ENCODE data around the gene KAT2A. TPM values are rescaled to one million over a fixed set of nuclear protein-coding genes. Genes with fewer than 3 reads are reported as not detected.

The KAT2A gene
- total RNA-seq, 1 experiment from 2014 or later: 41.2 TPM

DNA sequence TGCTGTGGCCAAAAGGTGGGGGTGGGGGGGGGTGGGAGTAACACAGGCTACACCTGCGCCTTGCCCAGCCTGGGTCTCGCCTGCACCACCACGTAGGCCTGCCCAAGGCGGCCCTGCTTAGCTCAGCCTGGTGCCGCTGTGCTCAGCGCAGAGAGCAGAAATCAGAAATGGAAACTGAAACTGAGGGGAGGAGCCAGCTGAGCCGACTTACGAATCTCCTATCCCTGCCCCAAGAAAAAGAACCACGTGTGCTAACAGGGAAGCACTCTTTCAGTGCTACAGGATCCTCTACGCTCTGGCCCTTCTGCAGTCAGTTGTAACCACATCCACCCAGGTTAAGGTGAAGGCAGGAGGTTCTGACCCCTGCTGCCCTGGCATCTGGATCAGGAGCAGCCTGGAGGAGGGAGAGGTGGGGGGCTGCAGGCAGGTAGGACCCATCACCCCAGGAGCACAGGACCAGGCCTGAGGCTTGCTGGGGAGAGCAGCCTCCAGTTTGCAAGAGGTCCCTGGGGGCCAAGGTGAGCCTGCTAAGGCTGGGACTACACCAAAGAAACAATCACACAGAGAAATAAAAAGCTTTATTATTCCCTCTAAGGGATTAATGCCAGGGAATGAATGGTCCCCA lies 8.5 kb downstream of the KAT2A start, which contains the start of gene DHX58:
Gene DHX58 (minus strand): TSS at position 163 of the 625 bp plus-strand sequence. CDS start 822 bp downstream, outside the sequence.
- DNase-seq (ENCODE audit: low read depth, low spot score) (no peak), ATAC-seq (no peak)
- Histone ChIP-seq H3K4me3 (replicated peaks in 1 of 2; ENCODE audit: low read depth in 1 of 2, low read length in 2 of 2) (no peak within 1 kb of the TSS), H3K9me3 (ENCODE audit: control insufficient read depth in 1 of 2, insufficient read depth in 1 of 2, low read depth in 1 of 2, low read length in 2 of 2) (no peaks in the 10 kb centered on the region), H4K20me1 (ENCODE audit: insufficient read depth) (no peaks in the 10 kb centered on the region), H3K27me3 (ENCODE audit: insufficient read depth, low read length) (no peaks in the 10 kb centered on the region), H3K4me2 (ENCODE audit: low read length) (no peak within 1 kb of the TSS), H3K27ac (ENCODE audit: low read depth, low read length) (no peak within 1 kb of the TSS), H3K79me2 (ENCODE audit: insufficient read depth, low read length) (no peaks in the 10 kb centered on the region), H3K4me1 (ENCODE audit: control insufficient read depth in 1 of 2, insufficient read depth in 2 of 2, low read length in 2 of 2) (peaks cover 4 to 7% of the 10 kb centered on the region in 2 experiments; a peak in 3 of 4 replicates), H3K9me2 (ENCODE audit: insufficient read depth) (no peaks in the 10 kb centered on the region), H2AFZ (ENCODE audit: low read depth, low read length, poor library complexity, severe bottlenecking) (no peak within 1 kb of the TSS), H3K9ac (ENCODE audit: low read length) (no peak within 1 kb of the TSS), H3K36me3 (ENCODE audit: control insufficient read depth in 1 of 2, insufficient read depth in 2 of 2, low read length in 2 of 2) (peaks cover 3 to 11% of the 10 kb centered on the region in 2 experiments)
- BruUV-seq (replicated peaks): no TSS peak
- CTCF ChIA-PET: interaction anchor here (0.6 to 1.9 kb wide), 4 partner anchors 11 to 147 kb away, joined by 3 to 5 read pairs (median 3); no protein-coding TSS in a partner anchor
- TF ChIP-seq EGR1 (IDR thresholded peaks at IDR 0.05; ENCODE audit: low read depth) (no peak), SIN3A (IDR thresholded peaks at IDR 0.05; ENCODE audit: low read depth) (no peak), EZH2phosphoT487 (IDR thresholded peaks at IDR 0.05; ENCODE audit: borderline replicate concordance) (no peak), ZNF274 (IDR thresholded peaks at IDR 0.05; ENCODE audit: low read depth, low read length) (no peak), JUND (IDR thresholded peaks at IDR 0.05) (no peak), FOSL1 (IDR thresholded peaks at IDR 0.05; ENCODE audit: low read depth) (no peak), CEBPB (IDR thresholded peaks at IDR 0.05; ENCODE audit: low read depth) (no peak), YY1 (IDR thresholded peaks at IDR 0.05; ENCODE audit: extremely low read depth, insufficient replicate concordance, low read depth, low read length) (no peak), POLR2AphosphoS5 (IDR thresholded peaks at IDR 0.05; ENCODE audit: low read depth, low read length) (no peak), POLR2A (IDR thresholded peaks at IDR 0.05; ENCODE audit: borderline replicate concordance, extremely low read depth, insufficient read depth, insufficient read length) (no peak), RAD21 (IDR thresholded peaks at IDR 0.05; ENCODE audit: low read depth) (no peak), ZFX (IDR thresholded peaks at IDR 0.05) (no peak), SRF (IDR thresholded peaks at IDR 0.05; ENCODE audit: low read depth) (no peak), SP1 (IDR thresholded peaks at IDR 0.05; ENCODE audit: low read depth) (no peak)
- TF ChIP-seq, protein P1, sequence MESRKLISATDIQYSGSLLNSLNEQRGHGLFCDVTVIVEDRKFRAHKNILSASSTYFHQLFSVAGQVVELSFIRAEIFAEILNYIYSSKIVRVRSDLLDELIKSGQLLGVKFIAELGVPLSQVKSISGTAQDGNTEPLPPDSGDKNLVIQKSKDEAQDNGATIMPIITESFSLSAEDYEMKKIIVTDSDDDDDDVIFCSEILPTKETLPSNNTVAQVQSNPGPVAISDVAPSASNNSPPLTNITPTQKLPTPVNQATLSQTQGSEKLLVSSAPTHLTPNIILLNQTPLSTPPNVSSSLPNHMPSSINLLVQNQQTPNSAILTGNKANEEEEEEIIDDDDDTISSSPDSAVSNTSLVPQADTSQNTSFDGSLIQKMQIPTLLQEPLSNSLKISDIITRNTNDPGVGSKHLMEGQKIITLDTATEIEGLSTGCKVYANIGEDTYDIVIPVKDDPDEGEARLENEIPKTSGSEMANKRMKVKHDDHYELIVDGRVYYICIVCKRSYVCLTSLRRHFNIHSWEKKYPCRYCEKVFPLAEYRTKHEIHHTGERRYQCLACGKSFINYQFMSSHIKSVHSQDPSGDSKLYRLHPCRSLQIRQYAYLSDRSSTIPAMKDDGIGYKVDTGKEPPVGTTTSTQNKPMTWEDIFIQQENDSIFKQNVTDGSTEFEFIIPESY (IDR thresholded peaks at IDR 0.05; ENCODE audit: extremely low read depth, insufficient replicate concordance, low read length): no peak
- TF ChIP-seq, protein P2, sequence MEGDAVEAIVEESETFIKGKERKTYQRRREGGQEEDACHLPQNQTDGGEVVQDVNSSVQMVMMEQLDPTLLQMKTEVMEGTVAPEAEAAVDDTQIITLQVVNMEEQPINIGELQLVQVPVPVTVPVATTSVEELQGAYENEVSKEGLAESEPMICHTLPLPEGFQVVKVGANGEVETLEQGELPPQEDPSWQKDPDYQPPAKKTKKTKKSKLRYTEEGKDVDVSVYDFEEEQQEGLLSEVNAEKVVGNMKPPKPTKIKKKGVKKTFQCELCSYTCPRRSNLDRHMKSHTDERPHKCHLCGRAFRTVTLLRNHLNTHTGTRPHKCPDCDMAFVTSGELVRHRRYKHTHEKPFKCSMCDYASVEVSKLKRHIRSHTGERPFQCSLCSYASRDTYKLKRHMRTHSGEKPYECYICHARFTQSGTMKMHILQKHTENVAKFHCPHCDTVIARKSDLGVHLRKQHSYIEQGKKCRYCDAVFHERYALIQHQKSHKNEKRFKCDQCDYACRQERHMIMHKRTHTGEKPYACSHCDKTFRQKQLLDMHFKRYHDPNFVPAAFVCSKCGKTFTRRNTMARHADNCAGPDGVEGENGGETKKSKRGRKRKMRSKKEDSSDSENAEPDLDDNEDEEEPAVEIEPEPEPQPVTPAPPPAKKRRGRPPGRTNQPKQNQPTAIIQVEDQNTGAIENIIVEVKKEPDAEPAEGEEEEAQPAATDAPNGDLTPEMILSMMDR (IDR thresholded peaks at IDR 0.05 in 2 of 3, conservative IDR thresholded peaks at IDR 0.05 in 1 of 3; ENCODE audit: borderline replicate concordance in 1 of 3, insufficient read depth in 1 of 3, low read depth in 2 of 3, low read length in 2 of 3): no peak
- TF ChIP-seq, protein P3, sequence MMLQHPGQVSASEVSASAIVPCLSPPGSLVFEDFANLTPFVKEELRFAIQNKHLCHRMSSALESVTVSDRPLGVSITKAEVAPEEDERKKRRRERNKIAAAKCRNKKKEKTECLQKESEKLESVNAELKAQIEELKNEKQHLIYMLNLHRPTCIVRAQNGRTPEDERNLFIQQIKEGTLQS (IDR thresholded peaks at IDR 0.05): no peak
- RAD21 ChIA-PET (ENCODE audit: low non-redundant PET in 1 of 2, low total read pairs in 2 of 2, uncharacterized antibody in 2 of 2, unreplicated experiment in 2 of 2): interaction anchor here in 1 of 2 experiments (1.1 to 1.3 kb wide), 2 partner anchors 8 to 87 kb away, joined by 3 read pairs; partner anchors contain the start of gene KAT2A
- POLR2A ChIA-PET: no interaction called here
- intact Hi-C loops (cut with micrococcal nuclease): no loop called here
